GM19239 (cell line): ENCODE data around the gene RUBCN.
"Not testable (repeated sequence)": the region's sequence is repeated elsewhere in the genome, so short reads cannot be mapped to it uniquely, and the experiment has no call there.

Experiments used
- DNase-seq: peaks from one replicate; pipeline ENCODE4 v3.0.0; 2011; ENCODE audit warnings: low spot score; ENCODE audit not compliant: insufficient read length
- FAIRE-seq: peaks from 2 replicates; lab custom pipeline; 2011; peaks lifted over from hg19 to GRCh38; lab: Jason Lieb, UNC

The RUBCN gene

GRCh38 chr3:197690754-197691153 lies 46.0 kb downstream of the RUBCN start:
- DNase-seq (no peak), FAIRE-seq (no peak)

GRCh38 chr3:197687570-197687969 lies 49.1 kb downstream of the RUBCN start:
- FAIRE-seq (no peak), DNase-seq (no peak)

GRCh38 chr3:197686899-197687298 lies 49.8 kb downstream of the RUBCN start:
- FAIRE-seq, result no peak
- DNase-seq, result no peak

- DNase-seq, result no peak
- FAIRE-seq, result no peak
These were observed 51.2 kb downstream of the RUBCN start for GRCh38 chr3:197685546-197685945.

GRCh38 chr3:197683191-197683590 lies 53.5 kb downstream of the RUBCN start:
- no peak for DNase-seq
- no peak for FAIRE-seq

- FAIRE-seq (no peak), DNase-seq (no peak)
These were observed 54.0 kb downstream of the RUBCN start for GRCh38 chr3:197682713-197683112.

GRCh38 chr3:197680955-197681521 lies 55.7 kb downstream of the RUBCN start:
- DNase-seq, result no peak

GRCh38 chr3:197675951-197676350 lies 60.8 kb downstream of the RUBCN start:
- DNase-seq (no peak), FAIRE-seq (no peak)

More at GRCh38 chr3:197680955-197681521, 55.7 kb downstream of the RUBCN start:
- FAIRE-seq, result no peak

GRCh38 chr3:197675563-197675860 lies 61.2 kb downstream of the RUBCN start:
- DNase-seq (no peak), FAIRE-seq (no peak)

- no peak for FAIRE-seq
- no peak for DNase-seq
These were observed 61.8 kb downstream of the RUBCN start for GRCh38 chr3:197674741-197675562.

GRCh38 chr3:197673170-197673569 lies 63.5 kb downstream of the RUBCN start:
- FAIRE-seq, result no peak
- DNase-seq, result no peak

- FAIRE-seq (no peak), DNase-seq (no peak)
These were observed 66.3 kb downstream of the RUBCN start for GRCh38 chr3:197670361-197670760.

- DNase-seq, result no peak
- no peak for FAIRE-seq
These were observed 68.7 kb downstream of the RUBCN start for GRCh38 chr3:197667968-197668367.

- FAIRE-seq, DNase-seq: not testable (repeated sequence)
These were observed 69.4 kb downstream of the RUBCN start for GRCh38 chr3:197667293-197667692.

- not testable (repeated sequence) for DNase-seq, FAIRE-seq
These were observed 70.4 kb downstream of the RUBCN start for GRCh38 chr3:197666221-197666842.

- not testable (repeated sequence) for FAIRE-seq, DNase-seq
These were observed 71.2 kb downstream of the RUBCN start for GRCh38 chr3:197665549-197665948.

GRCh38 chr3:197665142-197665491 lies 71.6 kb downstream of the RUBCN start:
- FAIRE-seq, DNase-seq: not testable (repeated sequence)

GRCh38 chr3:197664414-197665141 lies 72.1 kb downstream of the RUBCN start:
- FAIRE-seq, DNase-seq: not testable (repeated sequence)

- not testable (repeated sequence) for FAIRE-seq, DNase-seq
These were observed 73.2 kb downstream of the RUBCN start for GRCh38 chr3:197663367-197664140.

- DNase-seq, FAIRE-seq: not testable (repeated sequence)
These were observed 74.4 kb downstream of the RUBCN start for GRCh38 chr3:197662352-197662751.
